CD4-positive, alpha-beta T cell treated with Interleukin-21 for 1 hour (primary cell): ENCODE data around the gene URB2.
A peak's percentile ranks its signal among the peaks of the same experiment; 100 is the strongest.

ENCODE experiments used
- DNase-seq: peaks from one replicate; pipeline ENCODE4 v3.0.0-alpha.2; 2020

The URB2 gene

DNA sequence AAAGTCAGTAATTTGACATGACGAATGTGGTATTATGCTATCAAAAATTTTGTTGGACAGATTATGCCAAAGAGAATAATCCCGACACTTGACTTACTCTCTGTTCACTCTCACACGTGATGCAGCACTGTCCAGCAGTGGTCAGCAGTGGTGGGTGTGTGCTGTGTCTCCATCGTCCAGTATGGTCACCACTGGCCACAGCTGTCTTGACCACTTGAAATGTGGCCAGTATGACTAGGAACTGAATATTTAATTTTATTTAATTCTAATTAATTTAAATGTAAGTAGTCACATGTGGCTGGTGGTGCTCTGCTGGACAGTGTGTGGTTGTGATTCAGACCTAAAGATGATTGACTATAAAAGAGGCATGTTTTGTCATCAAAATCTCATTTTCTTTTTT is 24.0 kb downstream of the URB2 start:
- DNase-seq: no peak

DNA sequence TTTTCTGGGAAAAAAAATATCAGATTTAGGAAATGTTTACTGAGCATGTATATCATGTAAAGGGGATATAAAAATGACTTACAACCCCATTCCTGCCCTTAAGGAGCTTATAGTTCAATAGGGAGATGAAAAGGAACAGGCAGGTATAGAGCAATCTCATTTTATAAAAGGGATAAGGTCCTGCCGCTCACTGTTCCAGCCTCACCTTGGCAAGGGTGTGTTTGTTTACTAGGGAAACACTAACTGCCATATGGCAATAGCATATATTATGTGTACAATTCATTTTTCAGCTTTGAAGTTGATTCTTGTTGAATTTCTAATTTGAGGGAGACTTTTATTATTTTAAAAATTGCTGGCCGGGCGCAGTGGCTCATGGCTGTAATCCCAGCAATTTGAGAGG is 25.5 kb downstream of the URB2 start:
- DNase-seq: no peak

DNA sequence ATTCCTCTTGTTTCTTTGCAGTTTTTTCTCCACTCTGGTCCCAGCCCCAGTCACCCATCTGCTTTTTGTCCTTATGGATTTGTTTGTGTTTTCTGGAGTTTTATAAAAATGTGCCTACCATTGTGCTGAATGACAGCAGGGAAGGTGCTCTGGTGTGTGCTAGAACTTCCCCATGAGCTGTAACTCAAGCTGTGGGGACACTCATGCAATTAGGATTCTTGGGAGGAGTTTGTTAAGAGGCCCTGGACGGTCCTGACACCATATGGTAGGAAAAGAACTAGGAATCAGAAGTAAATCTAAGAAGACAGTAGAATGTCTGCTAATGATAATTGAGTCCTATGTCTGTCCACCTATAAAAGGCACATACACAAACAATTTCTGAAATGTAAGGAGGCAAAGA is 27.4 kb downstream of the URB2 start:
- DNase-seq: no peak

DNA sequence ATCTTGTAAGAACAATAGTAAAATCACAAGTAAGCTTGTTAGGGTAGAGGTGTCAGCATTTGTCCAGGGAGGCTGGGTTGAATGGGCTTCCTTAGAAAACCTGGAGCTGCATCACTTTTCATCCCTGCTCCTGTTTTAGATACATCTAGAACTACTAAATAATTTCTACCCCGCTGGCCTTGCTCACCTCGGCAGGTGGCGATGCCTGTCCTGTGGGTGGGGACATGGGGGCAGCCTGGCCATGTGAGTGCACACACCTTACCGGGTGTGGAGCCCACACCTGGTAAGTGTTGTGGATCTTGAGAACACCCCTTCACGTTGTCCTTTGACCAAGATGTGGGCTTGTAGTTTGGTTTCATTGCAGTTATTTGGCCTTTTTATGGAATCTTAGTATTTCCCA is 29.7 kb downstream of the URB2 start:
- no peak for DNase-seq

DNA sequence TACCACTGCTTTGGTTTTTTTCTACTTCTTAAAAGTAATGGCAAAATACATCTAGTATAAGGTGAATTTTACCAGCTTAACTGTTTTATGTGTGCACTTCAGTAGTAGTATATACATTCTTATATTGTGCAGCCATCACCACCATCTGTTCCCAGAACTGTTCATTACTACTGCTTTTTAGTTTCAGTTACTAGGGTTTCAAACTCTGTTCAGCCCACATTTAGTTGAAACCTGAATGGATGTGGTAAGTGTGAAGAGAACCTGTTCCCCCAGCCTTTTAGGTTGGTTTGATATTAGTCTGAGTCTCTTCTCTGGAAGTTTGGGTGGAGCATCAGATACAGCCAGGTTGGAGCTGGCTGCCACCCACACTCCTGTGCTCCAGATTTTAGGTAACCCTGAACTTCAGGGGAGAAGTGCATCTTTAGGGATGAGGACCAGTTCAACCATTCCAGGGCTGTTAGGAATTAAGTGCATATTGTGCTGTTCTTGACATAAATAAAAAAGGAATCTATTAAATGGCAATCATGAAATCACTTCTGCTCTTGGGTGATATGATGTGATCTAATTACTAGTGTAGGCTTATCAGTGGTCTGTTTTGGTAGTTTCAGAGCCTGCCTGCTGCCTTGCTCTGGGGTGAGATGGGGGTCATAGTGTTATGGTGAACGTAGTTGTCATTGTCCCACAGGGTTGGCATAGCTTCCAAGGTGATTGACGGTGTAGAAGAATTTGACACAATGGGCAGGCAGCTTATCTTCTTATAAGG is 32.1 kb downstream of the URB2 start:
- no peak for DNase-seq

DNA sequence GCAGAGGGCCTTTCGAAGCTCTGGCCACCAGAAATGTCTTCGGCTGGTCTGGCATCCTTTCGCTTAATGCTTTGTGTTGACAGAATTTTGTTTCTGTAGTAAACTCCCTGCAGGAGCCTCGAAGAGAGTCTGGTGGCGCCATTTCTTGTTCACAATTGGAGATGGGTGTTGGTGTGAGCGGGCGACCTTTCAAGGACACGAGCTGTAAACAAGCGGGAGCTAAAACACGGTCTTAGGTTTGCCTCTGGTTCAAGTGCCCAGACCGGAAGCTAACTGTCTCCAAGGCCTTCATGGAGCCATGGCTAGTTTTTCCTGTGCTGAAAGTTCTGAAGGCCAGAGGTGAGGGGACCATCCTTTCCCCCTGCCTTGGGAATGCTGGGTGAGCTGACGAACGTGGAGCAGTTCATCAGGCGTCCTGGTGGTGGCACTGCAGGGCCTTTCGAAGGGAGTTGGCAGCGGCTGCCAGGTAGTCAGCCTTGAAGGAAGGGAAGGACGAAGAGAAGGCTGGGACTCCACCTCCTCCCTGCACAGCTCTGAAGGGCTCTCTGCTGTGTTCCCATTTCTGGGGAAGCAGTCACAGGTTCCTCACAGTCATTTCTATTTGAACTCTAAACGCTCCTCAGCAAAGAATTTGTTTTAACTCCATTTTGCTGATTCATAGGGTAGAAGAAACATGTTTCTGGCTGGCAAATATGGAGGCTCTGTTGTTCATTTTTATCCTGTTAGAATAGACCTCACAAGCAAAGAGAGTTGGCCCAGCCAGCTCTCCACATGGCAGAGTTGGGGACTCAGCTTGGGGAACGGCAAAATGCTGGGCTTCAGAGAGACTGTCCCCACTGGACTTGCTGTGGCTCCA is 35.2 kb downstream of the URB2 start:
- DNase-seq: peak; percentile 65

DNA sequence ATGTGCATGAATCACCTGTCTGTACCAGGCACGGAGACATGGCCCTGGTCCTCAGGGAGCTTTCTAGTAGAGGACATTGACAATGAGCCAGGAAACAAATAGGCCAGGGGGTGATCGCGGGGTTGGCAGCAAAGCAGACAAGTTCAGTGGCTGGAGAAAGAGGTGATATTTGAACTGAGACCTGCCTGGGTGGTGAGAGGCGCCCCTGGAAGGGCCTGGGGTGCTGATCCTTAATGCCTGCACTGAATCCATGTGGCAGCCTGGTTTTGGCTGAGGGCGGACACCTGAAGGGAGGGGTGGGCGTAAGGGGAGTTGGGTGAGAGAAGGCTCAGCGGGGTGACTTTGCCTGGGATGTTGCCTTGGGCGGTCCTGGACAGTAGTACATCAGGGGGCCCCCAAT is 35.9 kb downstream of the URB2 start:
- DNase-seq: no peak

DNA sequence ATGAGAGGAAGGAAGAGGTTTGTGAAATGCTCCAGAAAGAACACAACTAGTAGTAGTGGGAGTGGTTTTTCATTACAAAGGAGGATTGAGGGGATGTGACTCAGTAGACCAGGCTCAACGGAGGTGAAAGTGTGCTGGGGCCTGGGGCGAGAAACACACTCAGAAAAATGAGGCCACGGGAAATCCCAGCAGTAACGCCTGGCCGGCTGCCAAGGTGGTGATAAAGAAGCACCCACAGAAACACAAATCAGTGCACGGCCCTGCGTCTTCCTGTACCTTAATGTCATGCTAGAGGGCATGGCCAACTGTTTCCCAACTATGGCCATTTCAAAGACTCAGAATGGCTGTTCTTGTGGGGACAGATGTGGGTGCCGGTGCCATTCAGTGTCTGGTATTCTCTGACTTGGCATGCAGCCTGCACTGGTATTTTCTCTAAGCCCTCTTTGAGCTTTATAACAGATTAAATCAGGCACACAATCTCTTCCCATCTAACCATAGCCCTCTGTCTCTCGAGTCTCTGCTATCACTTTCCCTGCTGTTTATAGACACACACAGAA is 38.2 kb downstream of the URB2 start:
- DNase-seq: peak; percentile 71

DNA sequence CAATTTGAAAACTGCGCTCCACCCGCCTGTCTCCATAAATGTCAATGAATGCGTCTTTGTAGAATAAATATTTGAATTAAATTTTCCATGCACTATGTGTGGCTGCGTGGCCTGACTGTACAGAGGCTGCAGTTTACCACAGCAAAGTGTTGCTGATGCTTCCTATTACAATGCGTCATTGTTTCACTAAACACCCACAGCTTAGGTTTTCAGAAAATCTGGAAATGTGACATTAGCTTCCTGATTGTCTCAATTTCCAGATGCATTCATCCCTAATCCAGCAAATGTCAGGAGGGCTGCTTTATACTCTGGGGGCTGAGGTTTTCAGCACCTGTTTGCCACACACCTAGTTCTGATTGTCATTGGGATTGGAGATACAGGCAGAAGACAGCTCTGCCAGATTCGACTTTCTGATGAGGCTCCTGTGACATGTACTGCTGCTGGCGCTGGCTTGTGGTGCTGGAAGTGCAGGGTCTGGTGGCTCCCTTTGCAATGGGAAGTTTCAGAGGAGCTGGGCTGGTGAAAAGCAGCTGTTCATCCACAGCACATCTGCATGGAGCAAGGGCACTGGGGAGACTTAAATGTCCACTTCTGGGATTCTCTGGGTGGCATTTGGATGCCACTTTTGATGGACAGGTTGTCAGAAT is 40.0 kb downstream of the URB2 start:
- no peak for DNase-seq

DNA sequence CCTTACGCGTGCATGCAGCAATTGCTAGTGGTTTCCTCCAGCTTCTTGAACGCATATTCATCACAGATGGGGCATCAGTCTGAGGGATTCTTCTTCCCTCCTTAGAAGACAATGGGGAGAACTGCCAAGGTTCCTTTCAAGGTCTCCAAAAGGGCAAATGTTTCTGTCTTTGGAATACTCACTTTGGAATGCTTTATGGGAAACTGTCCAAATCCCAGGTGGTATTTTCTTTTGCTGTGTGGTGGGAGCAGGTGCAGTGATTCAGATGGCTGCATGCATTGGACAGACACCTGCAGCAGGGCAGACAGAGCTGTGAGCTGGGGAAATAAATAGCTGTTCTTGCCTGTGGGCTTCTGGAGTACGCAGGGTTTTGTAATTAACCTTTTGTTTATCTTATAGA is 40.5 kb downstream of the URB2 start:
- DNase-seq: no peak

DNA sequence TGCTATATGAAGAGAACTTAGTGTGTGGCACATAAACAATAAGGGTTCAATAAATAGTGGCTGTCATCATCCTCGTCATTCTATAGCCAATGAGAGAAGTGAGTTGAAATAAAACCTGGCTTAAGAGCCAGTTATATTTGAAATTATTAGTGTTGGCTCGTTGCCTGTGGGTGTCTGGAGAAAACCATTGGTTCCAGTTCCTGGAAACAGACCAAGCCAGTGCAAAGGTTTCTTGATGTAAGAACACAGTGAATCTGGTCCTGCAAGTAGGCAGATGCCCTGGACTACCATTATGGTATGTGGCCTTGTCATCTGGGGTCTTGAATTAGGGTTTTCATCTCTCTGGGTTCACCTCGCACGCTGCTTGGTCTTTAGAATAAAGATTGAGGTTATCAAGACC is 43.3 kb downstream of the URB2 start:
- DNase-seq: no peak

DNA sequence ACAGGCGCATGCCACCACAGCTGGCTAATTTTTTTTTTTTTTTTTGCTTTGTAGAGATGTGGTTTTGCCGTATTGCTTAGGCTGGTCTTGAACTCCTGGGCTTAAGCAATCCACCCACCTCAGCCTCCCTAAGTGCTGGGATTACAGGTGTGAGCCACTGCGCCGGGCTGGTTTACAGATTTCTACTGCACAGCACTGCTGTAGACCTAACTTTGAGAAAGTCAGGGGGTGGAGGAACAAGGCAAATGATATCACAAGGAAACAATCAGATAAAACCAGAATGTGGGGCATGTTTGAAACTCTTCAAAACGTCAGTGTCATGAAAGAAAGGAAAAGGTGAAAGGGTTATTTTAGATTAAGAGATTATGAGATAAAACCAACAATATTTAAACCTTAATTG is 45.3 kb downstream of the URB2 start:
- DNase-seq: no peak

DNA sequence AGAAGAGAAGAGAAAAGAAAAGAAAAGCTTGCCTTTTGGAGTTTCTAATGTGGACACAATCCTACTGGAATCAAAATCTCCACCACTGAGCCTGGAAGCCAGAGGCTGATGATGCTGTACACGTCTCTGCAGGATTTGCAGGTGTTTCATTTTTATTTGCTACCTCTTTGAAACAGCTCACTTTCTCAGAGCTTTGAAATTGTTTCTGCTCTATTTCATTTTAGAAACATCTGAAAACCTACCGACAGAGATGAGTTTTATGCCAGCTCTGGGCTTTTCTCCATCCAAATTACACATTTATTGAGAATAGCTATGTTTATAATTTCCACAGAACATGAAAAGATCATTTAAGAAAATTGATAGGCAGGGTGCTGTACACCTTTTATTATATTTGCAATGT is 46.2 kb downstream of the URB2 start:
- no peak for DNase-seq

DNA sequence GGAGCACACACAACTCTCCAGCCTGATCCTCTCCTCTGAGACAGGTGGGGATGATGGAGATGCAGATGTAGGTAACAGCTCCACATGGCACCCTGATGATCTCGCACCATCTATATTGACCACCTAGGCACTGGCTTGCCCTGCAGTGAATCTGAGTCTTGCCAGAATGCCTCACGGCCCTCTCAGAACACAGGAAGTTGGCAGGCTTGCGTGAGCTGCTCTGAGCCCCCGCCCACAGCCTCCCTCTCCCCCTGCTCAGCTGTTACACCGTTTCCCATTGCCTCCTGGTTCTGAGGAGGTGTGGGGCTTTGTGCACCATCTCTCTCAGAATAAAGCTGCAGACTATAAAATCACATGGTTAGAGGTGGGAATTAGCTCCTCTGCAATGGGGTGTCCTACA is 48.0 kb downstream of the URB2 start:
- no peak for DNase-seq

DNA sequence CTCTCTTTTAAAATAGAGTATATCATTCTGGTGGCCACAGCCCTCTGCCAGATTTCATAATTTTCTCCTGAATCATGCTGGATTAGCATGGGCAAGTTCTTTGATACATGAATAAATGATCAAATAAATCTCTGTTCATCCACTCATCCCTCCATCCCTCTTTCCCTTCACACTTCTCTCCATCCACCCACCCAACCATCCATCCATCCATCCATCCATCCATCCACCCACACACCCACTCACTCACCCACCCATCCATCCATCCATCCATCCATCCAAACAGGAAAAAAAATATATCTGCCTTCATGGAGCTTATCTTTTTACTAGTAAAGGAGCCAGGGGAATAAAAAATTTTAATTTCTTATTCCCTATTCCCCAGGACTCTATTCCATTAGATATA is 49.3 kb downstream of the URB2 start:
- DNase-seq: no peak

DNA sequence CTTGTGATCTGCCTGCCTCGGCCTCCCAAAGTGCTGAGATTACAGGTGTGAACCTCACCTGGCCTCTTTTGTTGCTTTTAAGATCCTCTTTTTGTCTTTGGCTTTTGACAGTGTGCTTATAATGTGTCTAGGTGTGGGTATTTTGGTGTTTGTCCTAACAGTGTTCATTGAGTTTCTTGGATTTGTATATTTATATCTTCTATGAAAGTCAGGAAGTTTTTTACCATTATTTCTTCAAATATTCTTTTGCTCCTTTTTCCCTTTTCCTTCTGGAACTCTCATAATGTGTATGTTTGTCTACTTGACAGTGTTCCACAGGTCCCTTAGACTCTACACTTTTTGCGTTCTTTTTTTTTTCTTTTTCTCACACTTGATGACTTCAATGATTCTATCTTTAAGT is 59.1 kb downstream of the URB2 start:
- no peak for DNase-seq

DNA sequence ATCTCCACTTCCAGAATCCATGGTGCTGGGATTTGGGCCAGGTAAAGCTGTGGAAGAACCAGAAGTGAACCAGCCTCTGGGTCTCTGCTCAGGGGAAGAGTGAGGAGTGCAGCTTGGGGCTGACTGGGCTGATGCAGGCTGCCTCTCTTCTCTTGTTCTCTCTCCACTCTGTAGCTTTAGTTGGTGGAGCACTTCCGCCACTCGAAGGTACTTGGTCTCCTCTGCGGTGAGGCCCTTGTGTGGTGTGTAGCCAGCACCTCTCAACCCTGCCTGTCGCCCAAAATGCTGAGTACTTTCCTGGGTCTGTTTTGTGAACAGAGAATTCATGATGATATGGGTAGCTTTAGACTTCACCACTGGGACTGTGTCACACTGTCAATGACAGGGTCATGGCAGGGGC is 63.2 kb downstream of the URB2 start:
- DNase-seq: no peak

DNA sequence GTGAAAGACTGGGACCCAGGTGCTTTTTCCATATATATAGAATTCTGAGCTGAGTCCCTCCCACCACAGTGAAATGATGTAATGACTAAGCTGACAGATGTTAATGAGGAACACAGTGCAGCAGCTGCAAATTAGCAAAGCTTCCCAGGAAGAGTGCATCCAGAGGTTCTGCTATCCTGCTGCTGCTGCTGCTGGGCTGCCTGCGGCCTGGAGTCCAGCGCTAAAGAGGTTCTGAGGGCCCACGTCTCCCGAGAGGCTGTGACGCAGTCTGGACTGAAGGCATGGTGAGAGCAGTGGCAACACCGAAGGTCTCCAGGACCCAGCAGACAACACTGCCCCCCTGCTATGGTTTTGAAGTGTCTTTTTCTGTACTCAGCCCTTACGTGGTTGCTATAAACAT is 63.9 kb downstream of the URB2 start:
- no peak for DNase-seq

DNA sequence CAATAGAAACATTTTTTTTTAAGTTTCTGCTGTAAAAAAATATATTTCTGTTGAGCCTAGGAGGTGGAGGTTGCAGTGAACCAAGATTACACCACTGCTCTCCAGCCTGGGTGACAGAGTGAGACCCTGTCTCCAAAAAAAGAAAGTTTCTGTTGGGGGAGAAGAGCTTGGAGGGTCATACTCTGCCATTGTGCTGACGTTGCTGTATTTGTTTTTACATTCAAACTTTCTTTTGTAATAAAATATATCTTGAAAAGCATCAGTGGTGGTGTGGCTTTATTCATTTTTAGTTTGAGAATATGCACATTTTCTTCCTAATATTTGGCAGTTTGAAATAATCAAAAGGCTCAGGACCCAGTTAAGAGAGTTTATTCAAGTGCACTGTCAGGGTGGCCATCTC is 64.6 kb downstream of the URB2 start:
- DNase-seq: no peak

DNA sequence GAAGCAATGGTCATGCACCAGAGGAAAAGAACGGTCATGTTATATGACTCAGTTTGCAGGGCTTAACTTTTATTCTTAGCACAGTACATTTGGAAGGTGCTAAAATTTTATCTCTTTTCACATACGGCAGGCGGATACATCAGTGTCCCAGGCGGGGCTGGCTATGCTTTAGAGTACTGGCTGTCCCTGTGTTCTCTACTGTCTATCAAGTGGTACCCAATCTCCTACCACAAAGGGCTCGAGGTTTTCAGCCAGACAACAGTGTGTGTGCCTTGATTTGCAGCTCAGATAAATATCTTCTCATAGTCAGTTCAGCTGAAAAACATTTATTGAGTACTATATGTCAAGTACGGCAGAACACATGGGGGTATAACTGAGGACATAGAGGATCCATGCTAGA is 65.3 kb downstream of the URB2 start:
- no peak for DNase-seq

DNA sequence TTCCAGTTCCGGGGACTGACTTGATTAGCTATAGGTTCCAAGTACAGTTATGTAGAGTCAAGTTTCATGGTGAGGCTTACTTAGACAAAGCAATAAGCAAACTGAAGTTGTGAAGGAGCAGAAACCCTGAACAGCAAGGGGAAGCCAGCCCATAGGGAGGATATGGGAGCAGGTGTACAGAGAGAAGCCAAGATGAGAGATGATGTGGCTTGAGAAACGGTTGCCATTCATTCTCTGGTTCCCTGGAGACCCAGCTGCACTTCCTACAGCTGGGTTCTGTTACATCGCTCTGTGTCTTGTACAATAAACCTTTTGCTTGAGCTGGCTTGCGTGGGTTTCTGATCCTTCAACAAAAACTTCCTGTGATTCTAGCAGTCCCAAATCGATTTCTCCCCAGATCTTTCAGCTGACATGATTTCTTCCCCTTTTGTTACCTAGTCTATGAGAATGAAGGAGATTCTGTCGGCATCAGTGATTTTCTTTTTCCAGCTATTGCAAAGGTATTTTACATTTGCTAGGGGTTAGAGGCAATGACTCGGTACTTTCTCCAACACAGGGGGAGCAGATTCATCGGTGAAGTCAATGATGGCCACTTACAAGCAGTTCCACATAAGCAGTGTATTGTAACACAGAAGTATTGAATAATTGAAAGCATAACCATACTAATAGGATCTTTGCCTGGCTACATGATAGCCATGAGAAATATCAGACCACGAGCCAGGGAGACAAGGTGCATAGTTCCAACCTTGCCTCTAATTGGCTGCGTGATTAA is 67.3 kb downstream of the URB2 start:
- DNase-seq: no peak

DNA sequence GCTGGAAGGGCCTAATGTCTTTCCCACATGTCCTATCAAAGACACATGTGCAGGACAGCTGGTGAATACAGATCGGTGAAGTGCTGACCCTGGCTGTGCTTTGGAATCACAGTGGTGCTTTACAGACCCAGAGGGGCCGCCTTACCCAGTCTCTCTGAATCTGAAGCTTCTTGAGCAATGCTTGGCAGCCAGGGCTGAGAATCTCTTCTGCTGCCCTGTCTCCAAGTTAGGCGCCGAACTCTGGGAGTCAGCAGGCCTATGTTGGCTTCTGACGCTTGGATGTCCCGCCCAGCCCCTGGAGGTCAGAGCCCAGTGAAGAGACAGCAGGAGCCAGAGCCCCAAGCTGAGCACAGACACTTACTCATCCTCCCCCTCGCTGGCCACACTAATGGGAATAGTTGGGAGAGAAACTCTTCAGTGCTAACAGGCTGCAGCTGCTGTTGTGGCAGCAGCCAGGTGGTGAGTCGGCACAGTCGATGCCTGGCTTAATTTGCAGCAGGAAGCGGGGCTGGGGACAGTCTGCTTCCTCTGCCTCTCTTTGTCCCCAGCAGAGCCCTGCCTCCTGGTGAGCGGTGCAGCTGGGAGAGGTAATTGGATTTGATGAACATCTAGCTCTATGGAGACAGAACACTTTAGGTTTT is 68.1 kb downstream of the URB2 start:
- DNase-seq: no peak
